Activated naive CD4-positive, alpha-beta T cell treated with anti-CD3 and anti-CD28 coated beads, Interleukin-2, amount 50 U/mL, for 24 hours (primary cell): ENCODE data around the gene IKZF1.

ENCODE experiments used
- H3K27ac Mint-ChIP-seq: one replicate; pipeline ENCODE4 v1.8.0; 2021; ENCODE audit warnings: mild to moderate bottlenecking, mixed read lengths
- H3K27me3 Mint-ChIP-seq: one replicate; pipeline ENCODE4 v1.8.0; 2021; ENCODE audit warnings: mixed read lengths
- H3K36me3 Mint-ChIP-seq: one replicate; pipeline ENCODE4 v1.8.0; 2021; ENCODE audit warnings: mixed read lengths
- H3K4me1 Mint-ChIP-seq: one replicate; pipeline ENCODE4 v1.8.0; 2021; ENCODE audit warnings: mixed read lengths
- H3K4me3 Mint-ChIP-seq: one replicate; pipeline ENCODE4 v1.8.0; 2021; ENCODE audit warnings: mild to moderate bottlenecking, mixed read lengths
- H3K9me3 Mint-ChIP-seq: one replicate; pipeline ENCODE4 v1.8.0; 2021; ENCODE audit warnings: mixed read lengths

IKZF1 gene

GRCh38 chr7:50400114-50400513, 95.6 kb downstream of the IKZF1 start:
- H3K27me3 Mint-ChIP-seq, result no peaks in the 10 kb centered on the region
- H3K27ac Mint-ChIP-seq, result no peak overlapping the region
- no peak overlapping the region for H3K4me3 Mint-ChIP-seq
- H3K4me1 Mint-ChIP-seq, result peaks cover 72% of the 10 kb centered on the region
- H3K36me3 Mint-ChIP-seq, result peaks cover 38% of the 10 kb centered on the region
- no peaks in the 10 kb centered on the region for H3K9me3 Mint-ChIP-seq

GRCh38 chr7:50404392-50404791, 99.9 kb downstream of the IKZF1 start:
- Mint-ChIP-seq H3K27ac (peak overlapping the region; percentile 86), H3K27me3 (no peaks in the 10 kb centered on the region), H3K36me3 (peaks cover 24% of the 10 kb centered on the region), H3K9me3 (no peaks in the 10 kb centered on the region), H3K4me3 (no peak overlapping the region), H3K4me1 (peaks cover 79% of the 10 kb centered on the region)

GRCh38 chr7:50405221-50405620, 100.7 kb downstream of the IKZF1 start:
- Mint-ChIP-seq H3K9me3 (no peaks in the 10 kb centered on the region), H3K27me3 (no peaks in the 10 kb centered on the region), H3K4me1 (peaks cover 86% of the 10 kb centered on the region), H3K27ac (peak overlapping the region; percentile 86), H3K36me3 (peaks cover 24% of the 10 kb centered on the region), H3K4me3 (no peak overlapping the region)

GRCh38 chr7:50406935-50407334, 102.4 kb downstream of the IKZF1 start:
- Mint-ChIP-seq H3K4me3 (no peak overlapping the region), H3K27me3 (no peaks in the 10 kb centered on the region), H3K27ac (peak overlapping the region; percentile 31), H3K36me3 (peaks cover 14% of the 10 kb centered on the region), H3K4me1 (peaks cover 84% of the 10 kb centered on the region), H3K9me3 (no peaks in the 10 kb centered on the region)

- Mint-ChIP-seq H3K4me3 (peak overlapping the region; percentile 27), H3K9me3 (no peaks in the 10 kb centered on the region), H3K27me3 (no peaks in the 10 kb centered on the region), H3K27ac (peak overlapping the region; percentile 38), H3K36me3 (peaks cover 4% of the 10 kb centered on the region), H3K4me1 (peaks cover 58% of the 10 kb centered on the region)
These were observed 105.6 kb downstream of the IKZF1 start for GRCh38 chr7:50409856-50410745.

- H3K9me3 Mint-ChIP-seq, result no peaks in the 10 kb centered on the region
- no peaks in the 10 kb centered on the region for H3K36me3 Mint-ChIP-seq
- peaks cover 56% of the 10 kb centered on the region for H3K4me1 Mint-ChIP-seq
- no peak overlapping the region for H3K4me3 Mint-ChIP-seq
- H3K27ac Mint-ChIP-seq, result no peak overlapping the region
- H3K27me3 Mint-ChIP-seq, result no peaks in the 10 kb centered on the region
These were observed 106.8 kb downstream of the IKZF1 start for GRCh38 chr7:50411332-50411731.

GRCh38 chr7:50412973-50413372, 108.5 kb downstream of the IKZF1 start:
- no peaks in the 10 kb centered on the region for H3K9me3 Mint-ChIP-seq
- H3K4me3 Mint-ChIP-seq, result no peak overlapping the region
- peaks cover 52% of the 10 kb centered on the region for H3K4me1 Mint-ChIP-seq
- H3K27me3 Mint-ChIP-seq, result no peaks in the 10 kb centered on the region
- H3K27ac Mint-ChIP-seq, result no peak overlapping the region
- no peaks in the 10 kb centered on the region for H3K36me3 Mint-ChIP-seq

- no peaks in the 10 kb centered on the region for H3K9me3 Mint-ChIP-seq
- no peak overlapping the region for H3K27ac Mint-ChIP-seq
- no peak overlapping the region for H3K4me3 Mint-ChIP-seq
- peaks cover 47% of the 10 kb centered on the region for H3K4me1 Mint-ChIP-seq
- no peaks in the 10 kb centered on the region for H3K27me3 Mint-ChIP-seq
- no peaks in the 10 kb centered on the region for H3K36me3 Mint-ChIP-seq
These were observed 109.0 kb downstream of the IKZF1 start for GRCh38 chr7:50413561-50413960.

- H3K4me3 Mint-ChIP-seq, result peak overlapping the region; percentile 71
- H3K4me1 Mint-ChIP-seq, result peaks cover 27% of the 10 kb centered on the region
- no peaks in the 10 kb centered on the region for H3K36me3 Mint-ChIP-seq
- no peaks in the 10 kb centered on the region for H3K9me3 Mint-ChIP-seq
- peak overlapping the region; percentile 14 for H3K27ac Mint-ChIP-seq
- no peaks in the 10 kb centered on the region for H3K27me3 Mint-ChIP-seq
These were observed 111.4 kb downstream of the IKZF1 start for GRCh38 chr7:50415844-50416364.

- Mint-ChIP-seq H3K27me3 (no peaks in the 10 kb centered on the region), H3K27ac (peak overlapping the region; percentile 30), H3K36me3 (no peaks in the 10 kb centered on the region), H3K4me1 (peaks cover 23% of the 10 kb centered on the region), H3K9me3 (no peaks in the 10 kb centered on the region), H3K4me3 (peak overlapping the region; percentile 71)
These were observed 112.1 kb downstream of the IKZF1 start for GRCh38 chr7:50416527-50417182.

GRCh38 chr7:50418086-50418515, 113.6 kb downstream of the IKZF1 start:
- Mint-ChIP-seq H3K36me3 (no peaks in the 10 kb centered on the region), H3K27me3 (no peaks in the 10 kb centered on the region), H3K4me3 (no peak overlapping the region), H3K27ac (no peak overlapping the region), H3K9me3 (no peaks in the 10 kb centered on the region), H3K4me1 (peaks cover 23% of the 10 kb centered on the region)

GRCh38 chr7:50418526-50419290, 114.2 kb downstream of the IKZF1 start:
- Mint-ChIP-seq H3K4me1 (peaks cover 23% of the 10 kb centered on the region), H3K36me3 (no peaks in the 10 kb centered on the region), H3K4me3 (no peak overlapping the region), H3K27ac (no peak overlapping the region), H3K27me3 (no peaks in the 10 kb centered on the region), H3K9me3 (no peaks in the 10 kb centered on the region)

- Mint-ChIP-seq H3K9me3 (no peaks in the 10 kb centered on the region), H3K27me3 (no peaks in the 10 kb centered on the region), H3K27ac (no peak overlapping the region), H3K4me3 (no peak overlapping the region), H3K4me1 (peaks cover 15% of the 10 kb centered on the region), H3K36me3 (no peaks in the 10 kb centered on the region)
These were observed 116.5 kb downstream of the IKZF1 start for GRCh38 chr7:50421043-50421442.

GRCh38 chr7:50422858-50423257, 118.3 kb downstream of the IKZF1 start:
- H3K9me3 Mint-ChIP-seq, result no peaks in the 10 kb centered on the region
- H3K36me3 Mint-ChIP-seq, result no peaks in the 10 kb centered on the region
- no peak overlapping the region for H3K27ac Mint-ChIP-seq
- H3K4me1 Mint-ChIP-seq, result no peaks in the 10 kb centered on the region
- no peak overlapping the region for H3K4me3 Mint-ChIP-seq
- H3K27me3 Mint-ChIP-seq, result no peaks in the 10 kb centered on the region

GRCh38 chr7:50423860-50424259, 119.3 kb downstream of the IKZF1 start:
- Mint-ChIP-seq H3K36me3 (no peaks in the 10 kb centered on the region), H3K4me1 (no peaks in the 10 kb centered on the region), H3K4me3 (no peak overlapping the region), H3K27me3 (no peaks in the 10 kb centered on the region), H3K9me3 (no peaks in the 10 kb centered on the region), H3K27ac (no peak overlapping the region)
